ENCODE results near the gene NYNRIN.
A peak's percentile ranks its signal among the peaks of the same experiment; 100 is the strongest.
"Not testable (repeated sequence)": the region's sequence is repeated elsewhere in the genome, so short reads cannot be mapped to it uniquely, and the experiment has no call there.

The NYNRIN gene

GRCh38 chr14:24439830-24440605 is 41.2 kb downstream of the NYNRIN start:
- H3K27ac ChIP-seq: 0 out of 2 replicates have a peak overlapping the region, but pooled peaks have one; percentile 22
- TF ChIP-seq CTCF (IDR thresholded peaks at IDR 0.05): no peak
- TF ChIP-seq ZFX (IDR thresholded peaks at IDR 0.05; ENCODE audit: borderline replicate concordance): no peak

- H3K27ac ChIP-seq: peak overlapping the region; percentile 100
- TF ChIP-seq ZFX (IDR thresholded peaks at IDR 0.05; ENCODE audit: borderline replicate concordance) (no peak), CTCF (IDR thresholded peaks at IDR 0.05) (no peak)
These were observed 42.0 kb downstream of the NYNRIN start for GRCh38 chr14:24440606-24441399.

- H3K27ac ChIP-seq: peak overlapping the region; percentile 100
- TF ChIP-seq ZFX (IDR thresholded peaks at IDR 0.05; ENCODE audit: borderline replicate concordance) (no peak), CTCF (IDR thresholded peaks at IDR 0.05) (no peak)
These were observed 42.7 kb downstream of the NYNRIN start for GRCh38 chr14:24441485-24441884.

- peak overlapping the region; percentile 100 for H3K27ac ChIP-seq
- no peak for TF ChIP-seq CTCF (IDR thresholded peaks at IDR 0.05)
- no peak for TF ChIP-seq ZFX (IDR thresholded peaks at IDR 0.05; ENCODE audit: borderline replicate concordance)
These were observed 43.1 kb downstream of the NYNRIN start for GRCh38 chr14:24441904-24442239.

GRCh38 chr14:24442240-24443052 is 43.6 kb downstream of the NYNRIN start, which contains the start of gene SDR39U1:
TSS of gene SDR39U1 (minus strand) at chr14:24442776. CDS start at chr14:24442769, 7 bp downstream.
- no peak for TF ChIP-seq ZFX (IDR thresholded peaks at IDR 0.05; ENCODE audit: borderline replicate concordance)
- TF ChIP-seq CTCF (IDR thresholded peaks at IDR 0.05): no peak
- peak within 1 kb of the TSS; percentile 100 for H3K27ac ChIP-seq

- H3K27ac ChIP-seq: peak overlapping the region; percentile 100
- TF ChIP-seq CTCF (IDR thresholded peaks at IDR 0.05) (no peak), ZFX (IDR thresholded peaks at IDR 0.05; ENCODE audit: borderline replicate concordance) (no peak)
These were observed 44.4 kb downstream of the NYNRIN start for GRCh38 chr14:24443053-24443665.

GRCh38 chr14:24450828-24451227 is 52.0 kb downstream of the NYNRIN start:
- not testable (repeated sequence) for H3K27ac ChIP-seq
